ENCODE results near the gene MTG2.

The MTG2 gene

DNA sequence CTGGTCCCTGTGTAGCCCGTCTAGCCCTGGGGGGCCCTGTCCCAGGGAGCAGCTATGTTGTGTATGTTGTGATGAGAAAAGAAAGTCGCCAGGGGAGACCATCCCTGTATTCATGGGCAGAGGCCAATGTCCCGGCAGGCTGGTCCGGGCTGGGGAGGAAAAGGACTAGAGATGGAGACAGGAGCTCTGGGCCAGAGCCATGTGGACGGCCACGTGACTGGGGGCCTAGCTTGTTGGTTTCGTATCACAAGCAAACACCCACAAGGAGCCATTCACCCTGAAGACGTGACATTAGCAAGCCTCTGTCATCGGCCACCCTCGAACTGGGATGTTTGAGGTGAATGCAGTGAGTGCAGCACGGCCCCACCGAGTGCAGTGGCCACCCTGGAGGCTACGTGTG, 40.1 kb downstream of the MTG2 start:
- no peak for DNase-seq

DNA sequence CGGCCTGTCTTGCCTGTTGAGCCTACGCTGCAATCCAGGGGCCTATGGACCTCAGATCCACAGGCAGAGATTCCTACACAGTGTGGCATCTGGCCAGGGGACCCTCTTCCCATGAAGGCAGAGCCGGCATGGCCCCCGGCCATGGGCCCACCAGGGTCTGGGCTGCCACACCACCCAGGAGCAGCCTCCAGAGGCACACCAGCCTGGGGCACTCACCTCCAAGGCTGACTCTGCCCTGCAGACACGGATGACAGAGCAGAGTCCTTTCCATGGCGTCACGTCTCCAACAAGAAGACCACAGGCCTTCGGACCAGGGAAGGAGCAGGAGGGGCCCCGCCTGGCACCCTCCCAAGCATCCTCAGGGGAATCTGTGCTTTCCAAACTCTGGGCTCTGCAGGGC, 40.7 kb downstream of the MTG2 start:
- DNase-seq = no peak

- no peak for DNase-seq
These were observed 41.5 kb downstream of the MTG2 start for GRCh38 chr20:62224113-62224855.

DNA sequence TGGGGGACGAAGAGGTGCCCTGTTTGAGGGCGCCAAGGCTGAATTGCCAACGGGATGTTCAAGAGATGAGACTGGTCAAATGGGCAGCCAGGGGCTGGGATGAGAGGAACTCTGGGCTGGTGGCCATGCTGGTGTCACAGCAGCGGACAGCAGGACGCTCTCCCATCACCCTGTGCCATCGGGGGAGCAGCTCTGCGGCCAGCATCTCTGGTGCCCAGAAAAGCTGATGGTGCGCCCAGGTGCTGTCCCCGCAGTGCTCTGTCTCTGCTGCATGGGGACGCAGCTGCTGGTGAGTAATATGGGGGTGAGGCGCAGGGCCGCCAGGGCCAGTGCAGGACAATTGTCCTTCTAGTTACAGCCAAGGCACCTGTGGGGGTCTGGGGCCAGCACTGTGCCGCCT, 42.2 kb downstream of the MTG2 start:
- no peak for DNase-seq

- DNase-seq = no peak
These were observed 43.2 kb downstream of the MTG2 start for GRCh38 chr20:62225820-62226635.

- no peak for DNase-seq
These were observed 44.1 kb downstream of the MTG2 start for GRCh38 chr20:62226707-62227590.

DNA sequence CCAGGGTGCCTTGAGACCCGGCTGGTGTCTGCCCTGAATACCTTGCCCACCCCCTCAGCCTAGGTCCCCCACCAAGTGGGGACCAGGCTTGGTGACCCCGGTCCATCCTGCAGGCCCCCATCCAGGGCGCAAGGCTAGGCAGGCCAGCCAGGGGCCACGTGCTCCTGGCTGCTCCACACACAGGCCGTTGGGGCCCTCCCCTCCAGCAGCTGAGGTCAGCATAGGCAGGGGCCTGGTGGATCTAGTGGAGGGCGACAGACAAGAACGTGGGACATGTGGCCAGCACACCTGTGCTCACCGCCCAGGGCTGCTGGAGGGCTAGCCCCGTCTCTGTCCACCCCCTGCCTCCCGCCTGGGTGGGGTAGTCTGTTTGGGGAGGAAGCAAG, 44.8 kb downstream of the MTG2 start:
- DNase-seq = no peak

DNA sequence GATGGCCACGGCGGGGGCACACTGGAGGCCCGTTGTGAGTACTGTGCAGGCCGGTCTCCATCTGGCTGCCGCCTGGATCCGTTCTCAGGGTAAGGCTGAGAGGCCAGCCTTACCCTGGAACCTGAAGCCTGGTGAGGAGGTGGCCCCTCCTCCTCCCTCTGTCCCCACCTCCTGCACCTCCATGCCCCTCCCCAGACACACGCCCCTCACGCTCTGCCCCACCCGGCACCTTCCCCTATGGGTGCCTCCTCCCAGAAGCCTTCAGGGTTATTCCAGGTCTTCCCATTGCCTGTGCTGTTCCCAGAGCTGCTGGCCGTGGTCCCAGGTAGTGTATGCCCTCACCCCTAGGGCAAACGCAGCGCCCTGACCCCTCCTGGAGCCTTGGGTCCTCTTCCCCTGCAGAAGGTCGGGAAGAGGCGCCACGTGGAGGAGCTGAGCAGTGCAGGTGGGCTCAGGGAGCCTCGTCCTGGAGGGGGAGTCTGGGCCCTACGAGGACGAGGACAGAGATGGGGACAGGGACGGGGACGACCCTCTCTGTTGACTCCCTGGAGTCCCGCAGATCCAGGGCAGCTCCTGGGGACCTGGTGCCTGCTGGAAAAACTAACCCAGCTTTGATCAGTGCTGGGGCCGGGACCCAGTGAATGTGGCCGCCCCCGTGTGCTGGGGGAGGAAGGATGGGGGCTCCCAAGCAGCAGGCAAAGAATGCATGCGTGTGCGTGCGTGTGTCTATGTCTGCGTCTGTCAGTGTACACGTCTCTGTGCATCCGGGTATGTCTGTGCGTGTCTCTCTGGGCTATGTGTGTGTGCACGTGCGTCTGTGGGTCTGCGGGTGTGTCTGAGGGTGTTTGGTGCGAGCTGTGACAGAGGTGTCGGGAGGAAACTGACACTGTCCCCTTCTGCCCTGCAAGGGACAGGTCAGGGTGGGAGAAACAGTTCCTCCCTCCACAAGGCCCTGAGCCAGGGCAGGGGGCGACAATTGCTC, 45.4 kb downstream of the MTG2 start:
- DNase-seq = no peak

DNA sequence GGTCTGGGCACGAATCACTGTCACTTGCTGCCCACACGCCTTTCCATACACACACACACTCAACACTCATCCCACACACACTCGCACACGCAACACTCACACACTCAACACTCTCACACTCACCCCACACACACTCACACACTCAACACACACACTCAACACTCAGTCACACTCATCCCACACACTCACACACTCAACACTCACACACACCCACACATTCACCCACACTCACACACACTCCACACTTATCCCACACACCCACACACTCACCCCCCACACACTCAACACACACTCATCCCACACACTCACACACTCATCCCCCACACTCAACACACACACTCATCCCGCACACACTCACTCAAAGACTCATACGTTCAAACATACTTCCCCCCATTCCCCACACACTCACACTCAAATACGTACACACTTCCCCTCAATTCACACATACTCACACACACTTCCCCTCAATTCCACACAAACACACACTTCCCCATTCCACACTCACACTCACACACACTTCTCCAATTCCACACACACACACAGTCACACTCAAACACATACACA, 46.2 kb downstream of the MTG2 start:
- no peak for DNase-seq

DNA sequence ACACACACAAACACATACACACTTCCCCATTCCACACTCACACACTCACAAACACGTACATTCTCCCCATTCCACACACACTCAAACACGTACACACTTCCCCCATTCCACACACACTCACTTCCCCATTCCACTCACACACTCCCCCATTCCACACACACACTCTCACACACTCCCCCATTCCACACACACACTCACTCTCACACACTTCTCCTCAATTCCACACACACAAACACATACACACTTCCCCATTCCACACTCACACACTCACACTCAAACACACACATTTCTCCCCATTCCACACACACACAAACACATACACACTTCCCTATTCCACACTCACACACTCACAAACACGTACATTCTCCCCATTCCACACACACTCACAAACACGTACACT, 46.8 kb downstream of the MTG2 start:
- DNase-seq = no peak

DNA sequence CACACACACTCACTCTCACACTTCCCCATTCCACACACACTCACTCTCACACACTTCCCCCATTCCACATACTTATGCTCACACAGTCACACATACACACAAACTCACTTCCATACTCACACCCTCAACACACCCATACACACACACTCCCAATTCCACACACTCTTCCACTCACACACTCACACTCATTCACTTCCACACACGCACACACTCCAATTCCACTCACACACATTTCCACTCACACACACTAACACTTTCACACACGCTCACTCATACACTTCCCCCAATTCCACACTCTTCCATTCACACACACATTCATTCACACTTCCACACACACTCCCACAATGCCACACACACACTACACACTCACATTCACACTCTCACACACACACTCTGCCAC, 47.4 kb downstream of the MTG2 start:
- DNase-seq = no peak

DNA sequence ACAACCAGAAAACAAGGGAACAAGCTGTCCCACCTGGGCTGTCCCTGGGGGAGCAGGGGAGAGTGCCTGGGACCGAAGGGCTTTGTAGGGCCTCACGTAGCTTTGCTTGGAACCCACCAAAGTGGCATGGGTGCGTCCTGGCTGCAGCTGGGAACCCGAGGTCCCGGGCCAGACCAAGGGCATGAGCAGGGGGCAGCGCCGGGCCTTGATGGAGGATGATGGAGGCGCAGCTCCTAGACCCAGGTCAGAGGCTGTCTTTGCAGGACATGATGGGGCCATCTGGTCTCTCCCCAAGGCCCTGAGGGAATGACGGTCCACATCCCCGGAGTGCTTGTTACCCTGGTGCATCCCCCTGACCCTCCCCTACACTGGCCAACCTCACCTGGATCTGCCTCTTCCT, 47.9 kb downstream of the MTG2 start:
- no peak for DNase-seq

GRCh38 chr20:62231292-62231691, 48.5 kb downstream of the MTG2 start:
- no peak for DNase-seq

- no peak for DNase-seq
These were observed 49.4 kb downstream of the MTG2 start for GRCh38 chr20:62232194-62232593.

DNA sequence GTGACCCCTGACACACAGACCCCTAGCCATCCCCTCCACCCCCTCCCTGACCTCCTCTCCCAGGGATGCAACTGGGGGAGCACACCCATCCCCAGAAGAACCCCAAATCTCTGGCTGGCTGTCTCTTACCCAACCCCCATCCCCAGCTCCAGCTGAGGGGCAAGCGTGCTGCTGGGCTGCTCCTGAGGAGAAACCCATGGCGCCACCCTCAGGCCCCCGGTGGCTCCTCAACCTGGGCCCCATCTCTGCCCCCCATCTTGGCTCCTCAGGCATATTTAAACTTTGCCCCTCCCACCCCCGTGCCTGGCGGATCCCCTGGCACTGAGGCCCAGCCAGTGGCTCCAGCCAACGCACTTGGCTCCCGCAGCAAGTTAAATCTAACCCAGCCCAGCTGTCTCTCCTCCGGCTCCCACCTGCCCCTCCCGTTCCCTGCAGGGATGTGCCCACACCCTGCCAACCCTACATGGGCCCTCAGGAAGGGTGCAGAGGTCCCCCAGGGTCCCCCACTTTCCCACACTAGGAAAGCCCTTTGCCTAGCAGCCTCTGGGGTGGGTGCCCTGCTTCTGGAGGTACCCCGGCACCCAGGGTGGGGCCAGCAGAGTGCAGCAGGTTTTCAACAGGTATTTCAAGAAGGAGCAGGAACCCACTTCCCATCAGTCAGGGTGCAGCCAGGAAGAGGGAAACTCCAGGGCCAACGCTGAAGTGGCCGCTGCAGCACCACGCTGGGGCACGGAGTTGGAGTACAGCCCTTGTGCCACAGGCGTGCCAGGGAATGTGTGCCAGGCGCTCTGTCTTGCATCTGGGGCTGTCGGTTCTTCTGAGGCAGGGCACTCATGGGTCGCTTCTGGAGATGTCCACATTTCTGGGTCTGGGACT, 50.2 kb downstream of the MTG2 start:
- no peak for DNase-seq

- no peak for DNase-seq
These were observed 50.9 kb downstream of the MTG2 start for GRCh38 chr20:62233684-62234083.

DNA sequence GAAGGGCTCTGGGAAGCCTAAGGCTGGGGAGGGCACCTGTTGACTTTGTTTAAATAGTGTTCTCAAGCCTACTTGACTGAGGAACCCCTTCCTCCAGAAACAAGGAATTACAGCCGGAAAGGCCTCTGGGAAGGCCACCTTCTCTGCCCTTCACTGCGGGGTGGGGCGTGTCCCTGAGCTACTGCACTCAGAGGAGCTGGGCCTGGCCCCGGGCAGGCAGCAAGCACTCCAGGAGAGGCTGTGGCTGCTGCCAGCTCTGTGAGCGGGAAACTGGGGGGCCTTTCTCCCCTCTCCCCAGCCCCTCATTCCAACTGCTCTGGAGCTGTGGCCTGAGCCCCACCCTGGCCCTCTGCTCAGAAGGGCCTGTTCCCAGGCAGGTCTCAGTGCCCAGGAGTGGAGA, 51.5 kb downstream of the MTG2 start:
- DNase-seq = no peak

GRCh38 chr20:62235001-62235776, 52.4 kb downstream of the MTG2 start:
- DNase-seq = no peak

DNA sequence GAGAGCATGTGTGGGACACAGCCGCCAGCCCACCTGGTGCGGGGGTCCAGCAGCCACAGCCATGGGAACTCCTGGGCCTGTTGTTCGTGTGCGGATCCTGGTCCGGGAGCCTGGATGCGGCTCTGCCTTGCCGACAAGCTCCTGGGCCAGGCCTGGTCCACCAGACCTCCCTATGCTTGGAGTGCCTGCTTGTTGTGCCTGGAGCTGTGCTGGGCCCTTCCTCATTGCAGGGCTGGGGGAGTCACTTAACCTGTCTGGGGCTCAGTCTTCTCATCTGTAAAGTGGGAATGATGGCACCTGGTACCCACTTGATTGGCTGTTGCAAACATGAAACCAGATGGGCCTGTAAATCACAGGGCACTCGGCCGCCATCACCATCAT, 52.9 kb downstream of the MTG2 start:
- no peak for DNase-seq

- DNase-seq = no peak
These were observed 53.4 kb downstream of the MTG2 start for GRCh38 chr20:62236200-62236599.
